ENCODE data around the gene PLCB1.
"Not testable (repeated sequence)": the region's sequence is repeated elsewhere in the genome, so short reads cannot be mapped to it uniquely, and the experiment has no call there.

The PLCB1 gene

GRCh38 chr20:8156235-8157079, 24.4 kb downstream of the PLCB1 start:
- no peak for DNase-seq (ENCODE audit: low spot score)

- DNase-seq (ENCODE audit: low spot score) = not testable (repeated sequence)
Observed at GRCh38 chr20:8159217-8159616, 27.2 kb downstream of the PLCB1 start.

- no peak for DNase-seq (ENCODE audit: low spot score)
Observed at GRCh38 chr20:8161264-8162071, 29.4 kb downstream of the PLCB1 start.

GRCh38 chr20:8162610-8163009, 30.5 kb downstream of the PLCB1 start:
- no peak for DNase-seq (ENCODE audit: low spot score)

- DNase-seq (ENCODE audit: low spot score) = no peak
Observed at GRCh38 chr20:8163543-8163942, 31.5 kb downstream of the PLCB1 start.

- no peak for DNase-seq (ENCODE audit: low spot score)
Observed at GRCh38 chr20:8166730-8167129, 34.7 kb downstream of the PLCB1 start.

GRCh38 chr20:8168785-8169288, 36.8 kb downstream of the PLCB1 start:
- no peak for DNase-seq (ENCODE audit: low spot score)

GRCh38 chr20:8170921-8171320, 38.9 kb downstream of the PLCB1 start:
- no peak for DNase-seq (ENCODE audit: low spot score)

- no peak for DNase-seq (ENCODE audit: low spot score)
Observed at GRCh38 chr20:8172191-8172590, 40.1 kb downstream of the PLCB1 start.

- DNase-seq (ENCODE audit: low spot score) = no peak
Observed at GRCh38 chr20:8175741-8176675, 43.9 kb downstream of the PLCB1 start.

- no peak for DNase-seq (ENCODE audit: low spot score)
Observed at GRCh38 chr20:8183526-8183925, 51.5 kb downstream of the PLCB1 start.

GRCh38 chr20:8187740-8188139, 55.7 kb downstream of the PLCB1 start:
- DNase-seq (ENCODE audit: low spot score) = no peak

- no peak for DNase-seq (ENCODE audit: low spot score)
Observed at GRCh38 chr20:8190043-8190880, 58.2 kb downstream of the PLCB1 start.

- no peak for DNase-seq (ENCODE audit: low spot score)
Observed at GRCh38 chr20:8194721-8195120, 62.7 kb downstream of the PLCB1 start.

GRCh38 chr20:8196096-8196495, 64.0 kb downstream of the PLCB1 start:
- no peak for DNase-seq (ENCODE audit: low spot score)

- no peak for DNase-seq (ENCODE audit: low spot score)
Observed at GRCh38 chr20:8200220-8200619, 68.2 kb downstream of the PLCB1 start.

- no peak for DNase-seq (ENCODE audit: low spot score)
Observed at GRCh38 chr20:8203366-8203765, 71.3 kb downstream of the PLCB1 start.

- DNase-seq (ENCODE audit: low spot score) = no peak
Observed at GRCh38 chr20:8205996-8206395, 73.9 kb downstream of the PLCB1 start.

- no peak for DNase-seq (ENCODE audit: low spot score)
Observed at GRCh38 chr20:8208226-8208625, 76.2 kb downstream of the PLCB1 start.

GRCh38 chr20:8209061-8209460, 77.0 kb downstream of the PLCB1 start:
- DNase-seq (ENCODE audit: low spot score) = no peak

GRCh38 chr20:8210749-8211148, 78.7 kb downstream of the PLCB1 start:
- DNase-seq (ENCODE audit: low spot score) = no peak

Data from left forelimb (tissue), 1 donor.